Measurements from ENCODE around the gene IKZF2.

The IKZF2 gene

DNA sequence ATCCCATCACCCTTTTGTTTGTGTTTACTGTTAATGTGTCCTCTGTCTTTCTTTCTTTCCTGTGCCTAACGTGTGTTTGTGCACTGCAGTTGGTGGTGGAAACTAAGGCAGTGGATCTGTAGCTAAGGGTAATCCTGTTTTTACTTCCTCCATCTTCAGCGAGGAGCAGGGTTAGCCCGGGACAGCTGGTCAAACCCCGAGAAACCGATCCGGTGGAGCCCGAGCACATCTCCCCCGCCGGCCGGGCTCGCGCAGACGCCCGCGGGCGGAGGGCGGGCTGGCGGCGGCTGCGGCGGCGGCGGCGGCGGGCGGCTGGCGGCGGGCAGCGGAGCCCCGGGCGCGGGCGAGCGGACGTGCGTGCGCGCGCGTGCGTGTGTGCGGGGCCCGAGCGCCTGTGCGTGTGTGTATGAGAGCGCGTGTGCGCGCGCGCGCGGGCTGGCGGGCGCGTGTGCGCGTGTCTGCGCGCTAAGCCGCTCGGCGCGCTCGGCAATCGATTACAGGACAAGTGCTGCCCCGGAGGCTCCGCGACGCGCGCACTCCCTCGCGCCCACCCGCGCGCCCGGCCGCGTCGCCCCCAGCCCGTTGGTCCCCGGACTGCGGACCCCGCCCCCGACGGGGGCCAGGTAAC is at the start of gene IKZF2:
IKZF2 (minus strand) TSS at position 176 of the 628 bp plus-strand sequence. CDS start 2,983 bp downstream, outside the sequence.
- TF ChIP-seq, protein P1, sequence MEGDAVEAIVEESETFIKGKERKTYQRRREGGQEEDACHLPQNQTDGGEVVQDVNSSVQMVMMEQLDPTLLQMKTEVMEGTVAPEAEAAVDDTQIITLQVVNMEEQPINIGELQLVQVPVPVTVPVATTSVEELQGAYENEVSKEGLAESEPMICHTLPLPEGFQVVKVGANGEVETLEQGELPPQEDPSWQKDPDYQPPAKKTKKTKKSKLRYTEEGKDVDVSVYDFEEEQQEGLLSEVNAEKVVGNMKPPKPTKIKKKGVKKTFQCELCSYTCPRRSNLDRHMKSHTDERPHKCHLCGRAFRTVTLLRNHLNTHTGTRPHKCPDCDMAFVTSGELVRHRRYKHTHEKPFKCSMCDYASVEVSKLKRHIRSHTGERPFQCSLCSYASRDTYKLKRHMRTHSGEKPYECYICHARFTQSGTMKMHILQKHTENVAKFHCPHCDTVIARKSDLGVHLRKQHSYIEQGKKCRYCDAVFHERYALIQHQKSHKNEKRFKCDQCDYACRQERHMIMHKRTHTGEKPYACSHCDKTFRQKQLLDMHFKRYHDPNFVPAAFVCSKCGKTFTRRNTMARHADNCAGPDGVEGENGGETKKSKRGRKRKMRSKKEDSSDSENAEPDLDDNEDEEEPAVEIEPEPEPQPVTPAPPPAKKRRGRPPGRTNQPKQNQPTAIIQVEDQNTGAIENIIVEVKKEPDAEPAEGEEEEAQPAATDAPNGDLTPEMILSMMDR (IDR thresholded peaks at IDR 0.05) = no peak
- no peak for TF ChIP-seq ZFX (IDR thresholded peaks at IDR 0.05; ENCODE audit: borderline replicate concordance)
- H3K27ac ChIP-seq = peak within 1 kb of the TSS; percentile 91

DNA sequence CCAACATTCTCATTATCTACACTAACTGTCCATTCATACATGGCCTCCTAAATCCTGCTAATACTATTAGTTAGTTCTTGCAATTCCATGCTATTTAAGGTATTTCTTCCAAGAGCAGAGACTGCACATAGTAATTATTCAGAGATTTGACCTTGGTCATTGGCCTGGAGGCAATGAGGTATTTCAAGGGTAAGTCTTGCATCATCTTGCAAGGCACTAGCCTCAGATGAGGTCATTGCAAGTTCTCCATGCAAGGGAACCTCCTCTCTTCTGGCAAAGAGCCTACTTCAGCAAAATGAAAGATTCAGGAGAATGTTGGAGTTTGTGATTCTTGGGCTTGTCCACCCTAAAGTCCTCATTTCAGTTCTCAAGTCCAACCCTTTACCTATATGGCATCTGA is 48.5 kb upstream of the IKZF2 start:
- H3K27ac ChIP-seq = no peak overlapping the region
- no peak for TF ChIP-seq ZFX (IDR thresholded peaks at IDR 0.05; ENCODE audit: borderline replicate concordance)
- TF ChIP-seq, protein P1 (IDR thresholded peaks at IDR 0.05) = no peak

DNA sequence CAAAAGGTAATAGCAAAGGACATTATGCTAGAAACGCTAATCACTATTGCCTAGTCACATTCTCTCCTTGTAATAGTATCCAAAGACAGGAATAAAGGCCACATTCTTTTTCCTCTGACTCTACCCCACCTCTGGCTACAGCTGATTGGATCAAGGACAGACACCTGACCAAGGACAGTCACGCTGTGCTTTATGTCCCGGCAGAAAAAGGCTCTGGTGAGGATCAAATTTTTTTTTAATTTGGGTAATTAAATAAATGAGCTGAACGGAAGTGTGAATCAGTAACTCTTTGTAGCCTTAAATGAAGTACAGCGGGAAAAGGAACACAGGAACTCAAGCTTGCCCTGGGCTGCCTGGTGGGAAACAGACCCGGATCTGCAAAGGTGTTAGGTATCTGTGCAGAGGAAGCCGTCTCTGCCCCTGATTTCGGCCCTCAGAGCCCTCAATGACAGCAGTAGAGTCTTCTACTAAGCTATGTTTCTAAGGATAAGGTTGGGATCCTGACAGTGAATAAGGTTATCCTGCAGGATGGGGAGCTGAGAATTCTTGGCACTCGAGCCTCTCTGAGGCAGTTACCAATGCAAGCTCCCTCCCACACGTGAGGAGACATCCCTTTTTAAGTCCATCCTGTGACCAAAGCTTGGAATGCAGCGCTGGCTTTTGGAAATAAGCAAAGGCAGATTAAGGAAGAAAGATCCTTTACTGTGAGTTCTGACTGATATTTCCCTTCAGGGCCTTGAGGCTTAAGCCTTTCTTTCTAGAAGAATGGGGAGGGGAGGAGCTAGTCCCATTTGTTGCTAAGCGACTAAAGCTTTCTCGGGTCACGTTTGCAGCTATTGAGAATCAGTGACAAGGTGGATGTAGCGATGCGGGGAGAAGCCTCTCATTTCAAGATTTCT is 37.8 kb upstream of the IKZF2 start:
- H3K27ac ChIP-seq = no peak overlapping the region
- TF ChIP-seq, protein P1 (IDR thresholded peaks at IDR 0.05) = no peak
- TF ChIP-seq ZFX (IDR thresholded peaks at IDR 0.05; ENCODE audit: borderline replicate concordance) = no peak

DNA sequence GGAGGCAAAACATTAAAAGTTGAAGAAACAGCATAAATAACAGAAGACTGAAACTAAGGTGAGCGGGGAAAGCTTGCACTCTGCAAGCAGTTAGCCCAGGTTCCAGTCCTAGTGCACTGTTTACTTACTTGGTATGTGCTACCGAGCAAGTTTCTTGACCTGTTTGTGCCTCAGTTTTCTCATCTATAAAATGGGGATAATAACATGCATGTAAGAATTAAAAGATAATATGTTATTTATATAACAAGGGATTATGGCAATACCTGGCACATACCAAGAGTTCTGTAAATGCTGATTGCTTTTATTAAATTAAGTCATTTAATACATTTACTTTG is 37.1 kb upstream of the IKZF2 start:
- TF ChIP-seq ZFX (IDR thresholded peaks at IDR 0.05; ENCODE audit: borderline replicate concordance) = no peak
- TF ChIP-seq, protein P1 (IDR thresholded peaks at IDR 0.05) = no peak
- H3K27ac ChIP-seq = no peak overlapping the region

DNA sequence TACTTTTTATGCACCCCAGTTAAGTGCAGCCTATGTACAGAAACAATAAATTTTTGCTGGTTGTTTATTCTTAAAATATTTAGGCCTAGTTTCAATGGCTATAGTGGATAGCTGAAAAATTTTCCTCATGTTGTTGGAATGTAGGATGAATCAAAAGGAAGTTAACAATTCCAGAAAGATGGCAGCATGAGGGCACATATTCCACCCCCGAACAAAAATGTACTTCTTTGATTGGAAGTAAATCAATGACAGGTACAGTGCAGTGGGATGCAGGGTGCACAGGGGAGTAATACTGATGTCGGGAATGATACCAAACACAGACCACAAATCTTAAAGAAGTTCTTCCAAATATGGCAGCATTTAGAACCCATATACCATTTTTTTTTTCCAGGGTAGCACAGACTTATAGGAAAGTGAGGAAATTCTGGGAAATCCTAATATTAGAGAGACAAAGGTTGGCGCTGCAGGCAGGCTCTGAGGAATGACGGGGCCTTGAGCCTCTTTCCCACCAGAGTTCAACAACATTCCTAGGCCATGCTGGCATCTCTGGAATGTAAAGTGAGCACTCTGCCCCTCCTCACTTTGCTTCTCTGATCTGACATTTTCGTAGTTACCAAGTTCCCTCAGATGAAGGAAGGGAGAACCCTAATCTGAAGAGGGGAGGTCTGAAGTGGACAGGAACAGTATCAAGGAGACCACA is 36.6 kb upstream of the IKZF2 start:
- TF ChIP-seq, protein P1 (IDR thresholded peaks at IDR 0.05) = no peak
- no peak for TF ChIP-seq ZFX (IDR thresholded peaks at IDR 0.05; ENCODE audit: borderline replicate concordance)
- no peak overlapping the region for H3K27ac ChIP-seq

DNA sequence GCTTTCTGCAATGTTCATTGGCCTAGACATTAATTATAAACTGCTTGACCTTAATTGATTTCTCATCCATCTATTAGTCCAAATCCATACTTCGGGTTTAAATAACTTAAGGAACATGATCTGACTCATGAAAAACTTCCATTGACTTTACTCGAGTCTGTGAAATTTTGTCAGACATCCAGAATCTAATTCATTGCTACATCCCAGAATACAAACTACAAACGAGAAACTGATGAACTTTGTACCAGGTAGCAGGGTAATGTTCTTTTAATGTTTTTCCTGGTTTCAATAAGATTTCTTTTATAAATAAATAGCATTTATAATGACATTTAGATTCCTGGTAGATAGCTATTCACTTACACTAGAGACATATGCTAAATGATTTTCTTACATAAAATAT is 36.0 kb upstream of the IKZF2 start:
- no peak overlapping the region for H3K27ac ChIP-seq
- no peak for TF ChIP-seq ZFX (IDR thresholded peaks at IDR 0.05; ENCODE audit: borderline replicate concordance)
- TF ChIP-seq, protein P1 (IDR thresholded peaks at IDR 0.05) = no peak
